ENCODE data around the gene DNAH2. TPM values are rescaled to one million over a fixed set of nuclear protein-coding genes. Genes with fewer than 3 reads are reported as not detected.

Gene DNAH2
- total and polyA plus RNA-seq, 8 donors = under 0.01 to 8.0 (median 0.24) TPM; not detected in 2

GRCh38 chr17:7780736-7781135 is 63.2 kb downstream of the DNAH2 start:
- Histone ChIP-seq H3K4me1 (peaks cover 0 to 5% (median 0%) of the 10 kb centered on the region in 4 donors), H3K27me3 (peaks cover 0 to 16% (median 0%) of the 10 kb centered on the region in 3 donors), H3K27ac (no peak overlapping the region), H3K9me3 (no peaks in the 10 kb centered on the region), H3K36me3 (no peaks in the 10 kb centered on the region), H3K4me3 (no peak overlapping the region)
- TF ChIP-seq POLR2AphosphoS5 (IDR thresholded peaks at IDR 0.05) = no peak
- intact Hi-C loops (cut with DNase I; ENCODE audit: low total_unique reads) = no loop called here
- WGBS, 5 donors = 90 to 95% (median 92%) methylated on average over 10 of the region's 10 CpGs
- no peak for DNase-seq

- H3K4me3 ChIP-seq = no peak overlapping the region
- no peak overlapping the region for H3K27ac ChIP-seq
- H3K4me1 ChIP-seq = peaks cover 0 to 5% (median 0%) of the 10 kb centered on the region in 4 donors
- H3K36me3 ChIP-seq = no peaks in the 10 kb centered on the region
- TF ChIP-seq POLR2AphosphoS5 (IDR thresholded peaks at IDR 0.05) = peak in 1 of 3 donors; percentile 39
- no peak for TF ChIP-seq CTCF (IDR thresholded peaks at IDR 0.05)
- no peak for TF ChIP-seq POLR2A (IDR thresholded peaks at IDR 0.05)
- no peak for TF ChIP-seq EP300 (IDR thresholded peaks at IDR 0.05)
- no peaks in the 10 kb centered on the region for H3K9me3 ChIP-seq
- WGBS, 5 donors = 26 to 46% (median 39%) methylated on average over 6 of the region's 6 CpGs
- peaks cover 0 to 13% (median 0%) of the 10 kb centered on the region in 3 donors for H3K27me3 ChIP-seq
- intact Hi-C loops (cut with DNase I; ENCODE audit: low total_unique reads) = no loop called here
- peak in 1 of 2 donors; percentile 45 for DNase-seq
Observed at GRCh38 chr17:7781429-7781828, 63.9 kb downstream of the DNAH2 start.

GRCh38 chr17:7782240-7782639 is 64.7 kb downstream of the DNAH2 start:
- no peaks in the 10 kb centered on the region for H3K36me3 ChIP-seq
- no peak overlapping the region for H3K27ac ChIP-seq
- peaks cover 0 to 21% (median 0%) of the 10 kb centered on the region in 3 donors for H3K27me3 ChIP-seq
- no peaks in the 10 kb centered on the region for H3K9me3 ChIP-seq
- no peak for DNase-seq
- intact Hi-C loops (cut with DNase I; ENCODE audit: low total_unique reads) = no loop called here
- no peak for TF ChIP-seq POLR2AphosphoS5 (IDR thresholded peaks at IDR 0.05)
- TF ChIP-seq CTCF (IDR thresholded peaks at IDR 0.05) = no peak
- TF ChIP-seq EP300 (IDR thresholded peaks at IDR 0.05) = no peak
- no peak for TF ChIP-seq POLR2A (IDR thresholded peaks at IDR 0.05)
- H3K4me3 ChIP-seq = no peak overlapping the region
- WGBS, 5 donors = 27 to 86% (median 74%) methylated on average over 2 of the region's 2 CpGs
- peaks cover 0 to 5% (median 0%) of the 10 kb centered on the region in 4 donors for H3K4me1 ChIP-seq

GRCh38 chr17:7786866-7787265 is 69.3 kb downstream of the DNAH2 start:
- no peaks in the 10 kb centered on the region for H3K9me3 ChIP-seq
- TF ChIP-seq POLR2A (IDR thresholded peaks at IDR 0.05) (no peak), POLR2AphosphoS5 (IDR thresholded peaks at IDR 0.05) (no peak), EP300 (IDR thresholded peaks at IDR 0.05) (no peak), CTCF (IDR thresholded peaks at IDR 0.05) (no peak)
- peak in 1 of 2 donors; percentile 15 for DNase-seq
- intact Hi-C loops (cut with DNase I; ENCODE audit: low total_unique reads) = no loop called here
- no peak overlapping the region for H3K4me3 ChIP-seq
- H3K27me3 ChIP-seq = peaks cover 0 to 8% (median 0%) of the 10 kb centered on the region in 3 donors
- H3K4me1 ChIP-seq = peaks cover 0 to under 1% (median 0%) of the 10 kb centered on the region in 4 donors
- no peaks in the 10 kb centered on the region for H3K36me3 ChIP-seq
- H3K27ac ChIP-seq = no peak overlapping the region
- WGBS, 5 donors = 48 to 81% (median 69%) methylated on average over 21 of the region's 21 CpGs

- TF ChIP-seq POLR2AphosphoS5 (IDR thresholded peaks at IDR 0.05) (no peak), EP300 (IDR thresholded peaks at IDR 0.05) (no peak), POLR2A (IDR thresholded peaks at IDR 0.05) (no peak), CTCF (IDR thresholded peaks at IDR 0.05) (no peak)
- H3K9me3 ChIP-seq = no peaks in the 10 kb centered on the region
- H3K4me3 ChIP-seq = no peak overlapping the region
- DNase-seq = no peak
- no peaks in the 10 kb centered on the region for H3K36me3 ChIP-seq
- peaks cover 0 to 8% (median 2%) of the 10 kb centered on the region in 3 donors for H3K27me3 ChIP-seq
- no peak overlapping the region for H3K27ac ChIP-seq
- intact Hi-C loops (cut with DNase I; ENCODE audit: low total_unique reads) = no loop called here
- 75 to 85% (median 82%) methylated on average over 9 of the region's 9 CpGs for WGBS, 5 donors
- no peaks in the 10 kb centered on the region for H3K4me1 ChIP-seq
Observed at GRCh38 chr17:7789131-7789530, 71.6 kb downstream of the DNAH2 start.
